Mesothelial cell of epicardium (in vitro differentiated cells): ENCODE data around the gene CWC27. TPM values are rescaled to one million over a fixed set of nuclear protein-coding genes. Genes with fewer than 3 reads are reported as not detected.
"Not testable (repeated sequence)": the region's sequence is repeated elsewhere in the genome, so short reads cannot be mapped to it uniquely, and the experiment has no call there.

Experiments
- DNase-seq, 2 experiments: peaks; one replicate each; pipeline ENCODE4 v3.0.0; 2021; ENCODE audit warnings: low spot score in 2 of 2; ENCODE audit not compliant: unreplicated experiment in 2 of 2
- H3K27ac Mint-ChIP-seq: 2 replicates; pipeline ENCODE4 v1.8.0; 2021; ENCODE audit warnings: mixed read lengths
- H3K27me3 Mint-ChIP-seq: 2 replicates; pipeline ENCODE4 v1.8.0; 2021; ENCODE audit warnings: low read depth, mixed read lengths
- H3K36me3 Mint-ChIP-seq: 2 replicates; pipeline ENCODE4 v1.8.0; 2021; ENCODE audit warnings: mixed read lengths
- H3K4me1 Mint-ChIP-seq: 2 replicates; pipeline ENCODE4 v1.8.0; 2021; ENCODE audit warnings: mixed read lengths
- H3K4me3 Mint-ChIP-seq: 2 replicates; pipeline ENCODE4 v1.8.0; 2021; ENCODE audit warnings: mild to moderate bottlenecking, moderate library complexity, mixed read lengths
- H3K9me3 Mint-ChIP-seq: 2 replicates; pipeline ENCODE4 v1.8.0; 2021; ENCODE audit warnings: mixed read lengths
- CTCF ChIP-seq: fragments of 200-600 bp; sonication (generic); IDR thresholded peaks from one replicate; pipeline ENCODE4 v1.5.0; 2021; ENCODE audit warnings: antibody characterized with exemption; ENCODE audit not compliant: unreplicated experiment
- total RNA-seq: library from RNA; stranded (reverse); gene quantifications from 3 replicates; pipeline ENCODE4 v1.2.1, GENCODE V29; 2021

CWC27 gene
- total RNA-seq, 1 donor from 2014 or later = 30.0 TPM

DNA sequence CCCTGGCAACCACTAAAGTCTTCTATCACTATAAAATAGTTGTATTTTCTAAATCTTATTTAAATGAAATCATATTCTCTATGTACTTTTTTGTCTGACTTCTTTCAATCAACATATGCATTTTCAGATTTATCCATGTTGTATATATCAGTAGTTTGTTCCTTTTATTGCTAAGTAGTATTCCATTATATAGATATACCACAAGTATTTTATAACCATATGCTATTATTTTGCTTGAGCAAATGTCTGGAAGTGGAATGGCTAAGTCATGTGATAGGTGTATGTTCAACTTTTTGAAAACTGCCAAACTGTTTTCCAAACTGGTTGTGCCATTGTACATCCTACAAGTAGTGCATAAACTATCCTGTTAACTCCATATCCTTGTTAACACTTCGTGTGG is 131.1 kb downstream of the CWC27 start:
- H3K4me1 Mint-ChIP-seq = no peaks in the 10 kb centered on the region
- H3K9me3 Mint-ChIP-seq = peaks cover 38% of the 10 kb centered on the region
- DNase-seq = no peak
- peaks cover 36% of the 10 kb centered on the region for H3K36me3 Mint-ChIP-seq
- H3K27me3 Mint-ChIP-seq = no peaks in the 10 kb centered on the region
- TF ChIP-seq CTCF = no peak
- no peak overlapping the region for H3K27ac Mint-ChIP-seq
- H3K4me3 Mint-ChIP-seq = no peak overlapping the region

GRCh38 chr5:64900618-64901017 is 131.9 kb downstream of the CWC27 start:
- DNase-seq = no peak
- Mint-ChIP-seq H3K4me1 (no peaks in the 10 kb centered on the region), H3K9me3 (peaks cover 38% of the 10 kb centered on the region), H3K27ac (no peak overlapping the region), H3K36me3 (peaks cover 38% of the 10 kb centered on the region), H3K27me3 (no peaks in the 10 kb centered on the region), H3K4me3 (no peak overlapping the region)
- TF ChIP-seq CTCF = no peak

DNA sequence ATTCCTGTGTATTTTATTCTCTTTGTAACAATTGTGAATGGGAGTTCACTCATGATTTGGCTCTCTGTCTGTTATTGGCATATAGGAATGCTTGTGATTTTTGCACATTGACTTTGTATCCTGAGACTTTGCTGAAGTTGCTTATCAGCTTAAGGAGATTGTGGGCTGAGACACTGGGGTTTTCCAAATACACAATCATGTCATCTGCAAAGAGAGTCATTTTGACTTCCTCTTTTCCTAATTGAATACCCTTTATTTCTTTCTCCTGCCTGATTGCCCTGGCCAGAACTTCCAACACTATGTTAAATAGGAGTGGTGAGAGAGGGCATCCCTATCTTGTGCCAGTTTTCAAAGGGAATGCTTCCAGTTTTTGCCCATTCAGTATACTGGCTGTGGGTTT is 138.7 kb downstream of the CWC27 start:
- peaks cover 65% of the 10 kb centered on the region for H3K9me3 Mint-ChIP-seq

DNA sequence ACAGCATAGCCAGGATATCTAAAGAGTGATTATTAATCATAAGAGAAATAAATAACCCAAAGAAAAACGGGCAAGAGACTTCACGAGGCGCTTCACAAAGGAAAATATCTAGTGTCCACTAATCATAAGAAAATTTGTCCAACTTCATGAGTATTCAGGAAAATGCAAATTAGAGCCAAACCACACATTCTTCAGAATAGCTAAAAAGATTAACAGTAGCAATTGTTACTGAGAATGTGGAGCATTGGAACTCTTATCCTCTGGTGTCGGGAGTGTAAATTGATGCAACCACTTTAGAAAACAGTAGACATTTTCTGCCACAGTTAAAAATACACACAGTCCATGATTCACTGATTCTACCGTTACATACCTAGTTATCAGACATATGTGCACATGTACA is 145.7 kb downstream of the CWC27 start:
- no peak for DNase-seq
- TF ChIP-seq CTCF = no peak
- Mint-ChIP-seq H3K4me3 (no peak overlapping the region), H3K27me3 (no peaks in the 10 kb centered on the region), H3K4me1 (no peaks in the 10 kb centered on the region), H3K27ac (no peak overlapping the region), H3K36me3 (peaks cover 29% of the 10 kb centered on the region), H3K9me3 (peaks cover 58% of the 10 kb centered on the region)

More for the DNA sequence above, 138.7 kb downstream of the CWC27 start:
- not testable (repeated sequence) for H3K27me3 Mint-ChIP-seq, H3K4me1 Mint-ChIP-seq, DNase-seq, H3K27ac Mint-ChIP-seq, H3K4me3 Mint-ChIP-seq
- peaks cover 66% of the 10 kb centered on the region for H3K36me3 Mint-ChIP-seq

DNA sequence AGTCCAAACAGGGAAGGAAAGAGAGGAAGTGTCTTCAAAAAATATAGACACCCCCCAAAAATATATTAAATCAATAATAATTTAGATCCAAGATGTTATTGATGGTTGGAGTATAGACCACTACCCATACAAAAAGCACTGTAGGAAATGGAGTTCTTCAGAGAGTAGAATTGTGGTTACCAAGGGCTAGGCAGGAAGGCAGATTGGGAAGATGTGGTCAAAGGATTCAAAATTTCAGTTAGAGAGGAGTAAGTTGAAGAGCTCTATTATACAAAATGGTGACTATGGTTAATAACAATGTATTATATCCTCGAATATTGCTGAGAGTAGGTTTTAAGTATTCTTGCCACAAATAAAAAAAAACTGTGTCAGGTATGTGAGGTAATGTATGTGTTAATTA is 149.4 kb downstream of the CWC27 start:
- H3K27me3 Mint-ChIP-seq = no peaks in the 10 kb centered on the region
- H3K27ac Mint-ChIP-seq = no peak overlapping the region
- H3K4me3 Mint-ChIP-seq = no peak overlapping the region
- no peak for TF ChIP-seq CTCF
- H3K9me3 Mint-ChIP-seq = peaks cover 61% of the 10 kb centered on the region
- no peak for DNase-seq
- H3K36me3 Mint-ChIP-seq = peaks cover 38% of the 10 kb centered on the region
- no peaks in the 10 kb centered on the region for H3K4me1 Mint-ChIP-seq

DNA sequence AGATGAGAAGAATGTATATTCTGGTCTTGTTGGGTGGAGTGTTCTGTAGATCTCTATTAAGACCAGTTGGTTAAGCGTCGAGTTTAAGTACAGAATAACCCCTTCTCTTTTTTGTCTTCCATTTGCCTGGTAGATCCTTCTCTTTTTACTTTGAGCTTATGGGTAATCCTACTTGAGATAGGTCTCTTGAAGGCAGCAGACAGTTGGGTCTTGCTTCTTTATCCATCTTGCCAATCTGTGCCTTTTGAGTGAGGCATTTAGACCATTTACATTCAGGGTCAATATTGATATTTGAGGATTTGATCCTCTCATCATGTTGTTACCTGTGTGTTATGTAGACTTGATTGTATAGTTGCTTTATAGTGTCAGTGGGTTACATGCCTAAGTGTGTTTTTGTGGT is 152.7 kb downstream of the CWC27 start:
- TF ChIP-seq CTCF = no peak
- Mint-ChIP-seq H3K4me3 (no peak overlapping the region), H3K27me3 (no peaks in the 10 kb centered on the region), H3K9me3 (peaks cover 51% of the 10 kb centered on the region), H3K36me3 (peaks cover 32% of the 10 kb centered on the region), H3K27ac (no peak overlapping the region), H3K4me1 (no peaks in the 10 kb centered on the region)
- no peak for DNase-seq
